Measurements from ENCODE around the gene MRPL19. TPM values are rescaled to one million over a fixed set of nuclear protein-coding genes. Genes with fewer than 3 reads are reported as not detected.

The MRPL19 gene
- total and polyA plus RNA-seq, 2 donors from 2014 or later = 54.7 to 55.6 TPM

DNA sequence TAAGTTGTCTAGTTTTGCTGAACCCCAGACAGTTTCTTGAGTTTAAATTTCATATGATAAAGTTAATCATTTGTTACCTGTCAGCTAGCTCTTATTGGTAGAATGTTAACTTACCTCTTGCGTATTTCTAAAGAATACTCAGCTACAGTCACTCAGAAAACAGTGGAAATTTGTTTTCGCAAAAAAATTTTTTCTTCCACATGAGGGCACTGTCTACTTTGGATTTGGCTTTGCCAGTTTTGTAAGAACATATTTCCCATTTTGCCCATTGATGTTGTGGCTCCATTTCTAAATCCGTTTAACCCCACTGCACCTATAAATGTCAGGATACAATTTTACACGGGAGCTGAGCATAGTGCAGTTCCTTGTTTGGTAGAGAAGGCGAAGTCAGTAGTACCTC, 83.3 kb downstream of the MRPL19 start:
- H3K4me3 ChIP-seq (ENCODE audit: low read length in 3 of 3) = no peak overlapping the region
- intact Hi-C loops (cut with DNase I) = no loop called here
- peak; percentile 94 for FAIRE-seq
- peak; percentile 14 for TF ChIP-seq CTCF (IDR thresholded peaks at IDR 0.05; ENCODE audit: borderline replicate concordance, extremely low read depth, insufficient read depth)
- H3K9me3 ChIP-seq (ENCODE audit: control insufficient read depth in 2 of 3, insufficient read depth in 1 of 3, low read length in 3 of 3) = no peaks in the 10 kb centered on the region
- H3K36me3 ChIP-seq (ENCODE audit: control insufficient read depth in 2 of 3, insufficient read depth in 3 of 3, low read length in 3 of 3) = no peaks in the 10 kb centered on the region
- no peaks in the 10 kb centered on the region for H3K27me3 ChIP-seq (ENCODE audit: control insufficient read depth, insufficient read depth, low read length)
- DNase-seq = peak in 2 of 5 donors; percentile 33 to 46
- no peak overlapping the region for H3K9ac ChIP-seq (ENCODE audit: low read length in 3 of 3)
- peaks cover 0 to 4% (median 0%) of the 10 kb centered on the region in 3 donors for H3K4me1 ChIP-seq (ENCODE audit: control insufficient read depth in 2 of 3, insufficient read depth in 2 of 3, low read depth in 1 of 3, low read length in 3 of 3)
- H3K27ac ChIP-seq (ENCODE audit: low read depth in 2 of 2, low read length in 2 of 2) = no peak overlapping the region

GRCh38 chr2:75736276-75736675, 89.7 kb downstream of the MRPL19 start:
- H3K27ac ChIP-seq (ENCODE audit: low read depth in 2 of 2, low read length in 2 of 2) = no peak overlapping the region
- no peak overlapping the region for H3K9ac ChIP-seq (ENCODE audit: low read length in 3 of 3)
- no peak for FAIRE-seq
- intact Hi-C loops (cut with DNase I) = no loop called here
- no peak overlapping the region for H3K4me3 ChIP-seq (ENCODE audit: low read length in 3 of 3)
- DNase-seq = no peak
- no peaks in the 10 kb centered on the region for H3K27me3 ChIP-seq (ENCODE audit: control insufficient read depth, insufficient read depth, low read length)
- H3K36me3 ChIP-seq (ENCODE audit: control insufficient read depth in 2 of 3, insufficient read depth in 3 of 3, low read length in 3 of 3) = no peaks in the 10 kb centered on the region
- no peaks in the 10 kb centered on the region for H3K4me1 ChIP-seq (ENCODE audit: control insufficient read depth in 2 of 3, insufficient read depth in 2 of 3, low read depth in 1 of 3, low read length in 3 of 3)
- no peaks in the 10 kb centered on the region for H3K9me3 ChIP-seq (ENCODE audit: control insufficient read depth in 2 of 3, insufficient read depth in 1 of 3, low read length in 3 of 3)
- TF ChIP-seq CTCF (IDR thresholded peaks at IDR 0.05; ENCODE audit: borderline replicate concordance, extremely low read depth, insufficient read depth) = no peak

GRCh38 chr2:75737961-75738360, 91.4 kb downstream of the MRPL19 start:
- Histone ChIP-seq H3K4me1 (ENCODE audit: control insufficient read depth in 2 of 3, insufficient read depth in 2 of 3, low read depth in 1 of 3, low read length in 3 of 3) (no peaks in the 10 kb centered on the region), H3K27ac (ENCODE audit: low read depth in 2 of 2, low read length in 2 of 2) (no peak overlapping the region), H3K9me3 (ENCODE audit: control insufficient read depth in 2 of 3, insufficient read depth in 1 of 3, low read length in 3 of 3) (no peaks in the 10 kb centered on the region), H3K27me3 (ENCODE audit: control insufficient read depth, insufficient read depth, low read length) (no peaks in the 10 kb centered on the region), H3K4me3 (ENCODE audit: low read length in 3 of 3) (no peak overlapping the region), H3K9ac (ENCODE audit: low read length in 3 of 3) (no peak overlapping the region), H3K36me3 (ENCODE audit: control insufficient read depth in 2 of 3, insufficient read depth in 3 of 3, low read length in 3 of 3) (no peaks in the 10 kb centered on the region)
- no peak for TF ChIP-seq CTCF (IDR thresholded peaks at IDR 0.05; ENCODE audit: borderline replicate concordance, extremely low read depth, insufficient read depth)
- DNase-seq (no peak), FAIRE-seq (no peak)
- intact Hi-C loops (cut with DNase I) = no loop called here

Other genes with a start within 250 kb of the MRPL19 start
- gene EVA1A, start 85.8 kb upstream of the MRPL19 start, total RNA-seq = 28.1 TPM
- gene EVA1A, start 85.8 kb upstream of the MRPL19 start, polyA plus RNA-seq (ENCODE audit: insufficient read depth, low read depth, low replicate concordance) = 32.4 TPM
- gene GCFC2, start 64.1 kb downstream of the MRPL19 start, total RNA-seq = 26.7 TPM
- gene GCFC2, start 64.1 kb downstream of the MRPL19 start, polyA plus RNA-seq (ENCODE audit: insufficient read depth, low read depth, low replicate concordance) = 27.3 TPM